Uterus (tissue), 4 donors: ENCODE measurements around the gene ECT2L. TPM values are rescaled to one million over a fixed set of nuclear protein-coding genes. Genes with fewer than 3 reads are reported as not detected.

Experiments used
- DNase-seq, 2 donors: peaks; one replicate each; pipeline ENCODE4 v3.0.0-alpha.2; 2019 to 2020
- H3K27ac ChIP-seq, 2 donors: fragments of 200-600 bp; sonication (generic); 1 replicate in 1 of 2; 2 replicates in 1 of 2; pipeline ENCODE4 v1.5.1; 2016 to 2018
- H3K27me3 ChIP-seq, 2 donors: fragments of 200-600 bp; sonication (generic); one replicate each; pipeline ENCODE4 v1.5.1; 2018 to 2019; ENCODE audit warnings: control low read depth in 1 of 2
- H3K36me3 ChIP-seq, 2 donors: fragments of 200-600 bp; sonication (generic); one replicate each; pipeline ENCODE4 v1.5.1; 2019; ENCODE audit warnings: control low read depth in 1 of 2
- H3K4me1 ChIP-seq, 2 donors: fragments of 200-600 bp; sonication (generic); one replicate each; pipeline ENCODE4 v1.5.1; 2018 to 2019; ENCODE audit warnings: control low read depth in 1 of 2
- H3K4me3 ChIP-seq, 2 donors: fragments of 200-600 bp; sonication (generic); 1 replicate in 1 of 2; 2 replicates in 1 of 2; pipeline ENCODE4 v1.5.1; 2018 to 2019; ENCODE audit warnings: mild to moderate bottlenecking in 1 of 2
- H3K9me3 ChIP-seq, 2 donors: fragments of 200-600 bp; sonication (generic); one replicate each; pipeline ENCODE4 v1.5.1; 2019; ENCODE audit warnings: control low read depth in 1 of 2
- CTCF ChIP-seq, 4 experiments: fragments of 200-600 bp in 2 of 4; fragments of 450-650 bp in 2 of 4; sonication (generic) in 2 of 4; IDR thresholded peaks; one replicate each; pipeline ENCODE4 v1.5.1; 2016 to 2019; ENCODE audit warnings: antibody characterized with exemption in 4 of 4, mild to moderate bottlenecking in 2 of 4, moderate library complexity in 1 of 4
- POLR2A ChIP-seq, 2 donors: fragments of 450-650 bp; IDR thresholded peaks; one replicate each; pipeline ENCODE4 v1.6.1; 2016; ENCODE audit warnings: antibody characterized with exemption in 2 of 2, mild to moderate bottlenecking in 1 of 2, moderate library complexity in 1 of 2
- intact Hi-C: fragments of 100-400 bp; cut with DNase I; formaldehyde crosslinking; loops from one replicate; pipeline ENCODE4 v1.15.1; 2023; ENCODE audit warnings: low total_unique reads
- total RNA-seq, 4 donors: library from RNA; depleted of rRNA in 3 of 4; stranded (reverse); fragments of >200 nt in 3 of 4; gene quantifications; one replicate each; pipeline versions ENCODE4 v1.1.0 to v1.2.4, GENCODE V29; 2014 to 2023
- donor health status: DM: yes; HTN: yes; CAD: no.

Gene ECT2L
- total RNA-seq, 4 donors from 2014 or later = 0.51 to 1.5 (median 0.99) TPM

GRCh38 chr6:138803861-138804260, 8.0 kb downstream of the ECT2L start:
- Histone ChIP-seq H3K36me3 (no peaks in the 10 kb centered on the region), H3K4me3 (no peak overlapping the region), H3K27me3 (no peaks in the 10 kb centered on the region), H3K27ac (no peak overlapping the region), H3K9me3 (no peaks in the 10 kb centered on the region), H3K4me1 (no peaks in the 10 kb centered on the region)
- intact Hi-C loops = no loop called here
- DNase-seq = no peak
- TF ChIP-seq CTCF (IDR thresholded peaks at IDR 0.05) (no peak), POLR2A (IDR thresholded peaks at IDR 0.05) (no peak)

GRCh38 chr6:138805016-138805765, 9.3 kb downstream of the ECT2L start:
- intact Hi-C loops = no loop called here
- H3K27ac ChIP-seq = no peak overlapping the region
- TF ChIP-seq CTCF (IDR thresholded peaks at IDR 0.05) = no peak
- TF ChIP-seq POLR2A (IDR thresholded peaks at IDR 0.05) = no peak
- no peaks in the 10 kb centered on the region for H3K4me1 ChIP-seq
- no peaks in the 10 kb centered on the region for H3K36me3 ChIP-seq
- DNase-seq = no peak
- H3K4me3 ChIP-seq = no peak overlapping the region
- H3K27me3 ChIP-seq = no peaks in the 10 kb centered on the region
- no peaks in the 10 kb centered on the region for H3K9me3 ChIP-seq

- TF ChIP-seq POLR2A (IDR thresholded peaks at IDR 0.05) = no peak
- no peak for TF ChIP-seq CTCF (IDR thresholded peaks at IDR 0.05)
- H3K27me3 ChIP-seq = no peaks in the 10 kb centered on the region
- DNase-seq = no peak
- intact Hi-C loops = no loop called here
- no peak overlapping the region for H3K4me3 ChIP-seq
- H3K36me3 ChIP-seq = no peaks in the 10 kb centered on the region
- H3K4me1 ChIP-seq = no peaks in the 10 kb centered on the region
- H3K27ac ChIP-seq = no peak overlapping the region
- H3K9me3 ChIP-seq = no peaks in the 10 kb centered on the region
Observed at GRCh38 chr6:138806889-138807288, 11.0 kb downstream of the ECT2L start.

GRCh38 chr6:138809677-138810076, 13.8 kb downstream of the ECT2L start:
- TF ChIP-seq POLR2A (IDR thresholded peaks at IDR 0.05) = no peak
- TF ChIP-seq CTCF (IDR thresholded peaks at IDR 0.05) = no peak
- H3K4me1 ChIP-seq = no peaks in the 10 kb centered on the region
- no peaks in the 10 kb centered on the region for H3K27me3 ChIP-seq
- H3K9me3 ChIP-seq = no peaks in the 10 kb centered on the region
- H3K27ac ChIP-seq = no peak overlapping the region
- H3K36me3 ChIP-seq = no peaks in the 10 kb centered on the region
- DNase-seq = no peak
- no peak overlapping the region for H3K4me3 ChIP-seq
- intact Hi-C loops = loop anchor here (10.0 kb wide), 1 partner anchor 555 kb away; no protein-coding TSS in a partner anchor

GRCh38 chr6:138811866-138812265, 16.0 kb downstream of the ECT2L start:
- no peak for DNase-seq
- H3K36me3 ChIP-seq = no peaks in the 10 kb centered on the region
- no peaks in the 10 kb centered on the region for H3K27me3 ChIP-seq
- intact Hi-C loops = loop anchor here (10.0 kb wide), 1 partner anchor 553 kb away; no protein-coding TSS in a partner anchor
- H3K27ac ChIP-seq = no peak overlapping the region
- TF ChIP-seq POLR2A (IDR thresholded peaks at IDR 0.05) (no peak), CTCF (IDR thresholded peaks at IDR 0.05) (no peak)
- no peaks in the 10 kb centered on the region for H3K9me3 ChIP-seq
- no peak overlapping the region for H3K4me3 ChIP-seq
- H3K4me1 ChIP-seq = no peaks in the 10 kb centered on the region
